WTC11 (cell line): ENCODE measurements around the gene BCAS3.

ENCODE experiments used
- CREM ChIP-seq: sonication (generic); formaldehyde crosslinking; IDR thresholded peaks from 2 replicates; pipeline ENCODE4 v1.8.1; 2022; ENCODE audit warnings: mild to moderate bottlenecking, missing genetic modification reagents, moderate library complexity
- ELF4 ChIP-seq: sonication (generic); formaldehyde crosslinking; IDR thresholded peaks from 2 replicates; pipeline ENCODE4 v1.8.1; 2022; ENCODE audit warnings: low read depth, mild to moderate bottlenecking, moderate library complexity, missing genetic modification reagents
- ESRRA ChIP-seq: sonication (generic); formaldehyde crosslinking; IDR thresholded peaks from 2 replicates; pipeline ENCODE4 v1.8.1; 2022; ENCODE audit warnings: mild to moderate bottlenecking, missing genetic modification reagents, borderline replicate concordance
- JUN ChIP-seq: sonication (generic); formaldehyde crosslinking; IDR thresholded peaks from 2 replicates; pipeline ENCODE4 v1.8.0; 2023; ENCODE audit warnings: mild to moderate bottlenecking, missing genetic modification reagents
- NR2C2 ChIP-seq: sonication (generic); formaldehyde crosslinking; IDR thresholded peaks from 2 replicates; pipeline ENCODE4 v1.8.0; 2022; ENCODE audit warnings: mild to moderate bottlenecking, missing genetic modification reagents
- ZNF121 ChIP-seq: sonication (generic); formaldehyde crosslinking; IDR thresholded peaks from 2 replicates; pipeline ENCODE4 v1.8.0; 2023; ENCODE audit warnings: missing genetic modification reagents
- ZNF232 ChIP-seq: sonication (generic); formaldehyde crosslinking; IDR thresholded peaks from 2 replicates; pipeline ENCODE4 v1.8.0; 2022; ENCODE audit warnings: mild to moderate bottlenecking, missing genetic modification reagents
- ZNF263 ChIP-seq: sonication (generic); formaldehyde crosslinking; IDR thresholded peaks from 2 replicates; pipeline ENCODE4 v1.8.1; 2022; ENCODE audit warnings: low read depth, mild to moderate bottlenecking, moderate library complexity, missing genetic modification reagents
- TF ChIP-seq, protein P1 (sequence below): fragments of 200-600 bp; IDR thresholded peaks from 2 replicates; pipeline ENCODE4 v1.8.0; 2022; ENCODE audit warnings: antibody characterized with exemption
- TF ChIP-seq, protein P2 (sequence below): sonication (generic); formaldehyde crosslinking; IDR thresholded peaks from 2 replicates; pipeline ENCODE4 v1.8.0; 2022; ENCODE audit warnings: mild to moderate bottlenecking, missing genetic modification reagents

DNA sequence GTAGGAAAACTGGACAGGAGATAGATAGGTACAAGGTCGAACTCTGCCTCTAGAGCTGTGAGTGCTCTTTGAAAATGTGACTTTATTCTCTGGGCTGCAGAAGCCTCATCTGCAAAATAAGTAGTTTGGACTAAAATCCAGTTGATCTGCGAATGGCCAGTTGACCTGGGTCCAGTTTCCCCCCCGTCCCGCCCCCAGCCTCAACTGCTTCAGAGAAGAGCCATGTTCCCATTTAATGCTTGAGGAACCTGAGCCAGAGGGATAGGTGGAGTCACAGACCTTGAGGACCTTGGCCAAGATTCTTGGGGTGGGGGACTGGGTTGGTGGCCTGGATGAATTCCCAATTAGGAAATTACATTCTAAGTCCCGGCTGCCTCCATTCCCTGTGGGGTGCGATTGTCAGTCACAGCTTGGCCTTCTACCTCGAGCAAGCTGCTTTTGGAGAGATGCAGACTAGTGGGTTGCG lies 736.0 kb downstream of the BCAS3 start:
- TF ChIP-seq, protein P1, sequence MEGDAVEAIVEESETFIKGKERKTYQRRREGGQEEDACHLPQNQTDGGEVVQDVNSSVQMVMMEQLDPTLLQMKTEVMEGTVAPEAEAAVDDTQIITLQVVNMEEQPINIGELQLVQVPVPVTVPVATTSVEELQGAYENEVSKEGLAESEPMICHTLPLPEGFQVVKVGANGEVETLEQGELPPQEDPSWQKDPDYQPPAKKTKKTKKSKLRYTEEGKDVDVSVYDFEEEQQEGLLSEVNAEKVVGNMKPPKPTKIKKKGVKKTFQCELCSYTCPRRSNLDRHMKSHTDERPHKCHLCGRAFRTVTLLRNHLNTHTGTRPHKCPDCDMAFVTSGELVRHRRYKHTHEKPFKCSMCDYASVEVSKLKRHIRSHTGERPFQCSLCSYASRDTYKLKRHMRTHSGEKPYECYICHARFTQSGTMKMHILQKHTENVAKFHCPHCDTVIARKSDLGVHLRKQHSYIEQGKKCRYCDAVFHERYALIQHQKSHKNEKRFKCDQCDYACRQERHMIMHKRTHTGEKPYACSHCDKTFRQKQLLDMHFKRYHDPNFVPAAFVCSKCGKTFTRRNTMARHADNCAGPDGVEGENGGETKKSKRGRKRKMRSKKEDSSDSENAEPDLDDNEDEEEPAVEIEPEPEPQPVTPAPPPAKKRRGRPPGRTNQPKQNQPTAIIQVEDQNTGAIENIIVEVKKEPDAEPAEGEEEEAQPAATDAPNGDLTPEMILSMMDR = no peak
- TF ChIP-seq, protein P2, sequence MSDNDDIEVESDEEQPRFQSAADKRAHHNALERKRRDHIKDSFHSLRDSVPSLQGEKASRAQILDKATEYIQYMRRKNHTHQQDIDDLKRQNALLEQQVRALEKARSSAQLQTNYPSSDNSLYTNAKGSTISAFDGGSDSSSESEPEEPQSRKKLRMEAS (CRISPR knock-in tag) = no peak
- TF ChIP-seq JUN (CRISPR knock-in tag) (no peak), CREM (CRISPR knock-in tag) (no peak), ZNF121 (CRISPR knock-in tag) (no peak), ELF4 (CRISPR knock-in tag) (no peak), ESRRA (CRISPR knock-in tag) (no peak), ZNF263 (CRISPR knock-in tag) (no peak), ZNF232 (no peak), NR2C2 (CRISPR knock-in tag) (no peak)
